Measurements from ENCODE around the gene GIT1.
A peak's percentile ranks its signal among the peaks of the same experiment; 100 is the strongest.

GIT1 gene

GRCh38 chr17:29625037-29625750 lies 35.7 kb upstream of the GIT1 start:
- no peak overlapping the region for H3K4me3 ChIP-seq (ENCODE audit: low read depth, low read length)
- TF ChIP-seq CTCF (IDR thresholded peaks at IDR 0.05; ENCODE audit: insufficient read depth, low read length, missing control alignments): no peak
- DNase-seq (ENCODE audit: low read depth, low spot score): no peak
- POLR2A ChIA-PET: interaction anchor here (0.6 kb wide), 1 partner anchor 119 kb away, joined by 3 read pairs; no protein-coding TSS in a partner anchor
- CTCF ChIA-PET: interaction anchor here (1.0 to 12.9 kb wide), 10 partner anchors 9 to 306 kb away, joined by 3 to 76 read pairs (median 6); no protein-coding TSS in a partner anchor

- ChIA-PET POLR2A (interaction anchor here (0.6 kb wide), 1 partner anchor 119 kb away, joined by 3 read pairs; no protein-coding TSS in a partner anchor), CTCF (interaction anchor here (0.6 to 12.9 kb wide), 7 partner anchors 10 to 307 kb away, joined by 3 to 76 read pairs (median 7); no protein-coding TSS in a partner anchor)
- no peak for TF ChIP-seq CTCF (IDR thresholded peaks at IDR 0.05; ENCODE audit: insufficient read depth, low read length, missing control alignments)
- DNase-seq (ENCODE audit: low read depth, low spot score): no peak
- H3K4me3 ChIP-seq (ENCODE audit: low read depth, low read length): no peak overlapping the region
Observed at GRCh38 chr17:29624586-29624985, 35.1 kb upstream of the GIT1 start.

GRCh38 chr17:29623283-29623647 lies 33.8 kb upstream of the GIT1 start:
- no peak for DNase-seq (ENCODE audit: low read depth, low spot score)
- peak overlapping the region; percentile 79; the same call in 1 of the 2 replicates for H3K4me3 ChIP-seq (ENCODE audit: low read depth, low read length)
- TF ChIP-seq CTCF (IDR thresholded peaks at IDR 0.05; ENCODE audit: insufficient read depth, low read length, missing control alignments): no peak
- ChIA-PET POLR2A (interaction anchor here (1.1 kb wide), 1 partner anchor 202 kb away, joined by 4 read pairs; no protein-coding TSS in a partner anchor), CTCF (interaction anchor here (0.7 to 12.9 kb wide), 5 partner anchors 9 to 156 kb away, joined by 3 to 76 read pairs (median 25); no protein-coding TSS in a partner anchor)

- ChIA-PET POLR2A (interaction anchor here (1.1 kb wide), 1 partner anchor 203 kb away, joined by 4 read pairs; no protein-coding TSS in a partner anchor), CTCF (interaction anchor here (0.7 to 12.9 kb wide), 6 partner anchors 8 to 471 kb away, joined by 3 to 76 read pairs (median 16); no protein-coding TSS in a partner anchor)
- TF ChIP-seq CTCF (IDR thresholded peaks at IDR 0.05; ENCODE audit: insufficient read depth, low read length, missing control alignments): no peak
- no peak for DNase-seq (ENCODE audit: low read depth, low spot score)
- peak within 1 kb of the TSS; percentile 79 for H3K4me3 ChIP-seq (ENCODE audit: low read depth, low read length)
Observed at GRCh38 chr17:29622337-29623282, 33.2 kb upstream of the GIT1 start, which contains the start of gene CORO6. CORO6 (minus strand) TSS chr17:29622912; CDS start chr17:29621421, 1,491 bp downstream.

- peak overlapping the region; percentile 79 for H3K4me3 ChIP-seq (ENCODE audit: low read depth, low read length)
- ChIA-PET CTCF (interaction anchor here (0.7 to 12.9 kb wide), 7 partner anchors 7 to 471 kb away, joined by 3 to 210 read pairs (median 25); no protein-coding TSS in a partner anchor), POLR2A (interaction anchor here (0.6 kb wide), 1 partner anchor 141 kb away, joined by 3 read pairs; no protein-coding TSS in a partner anchor)
- TF ChIP-seq CTCF (IDR thresholded peaks at IDR 0.05; ENCODE audit: insufficient read depth, low read length, missing control alignments): no peak
- DNase-seq (ENCODE audit: low read depth, low spot score): no peak
Observed at GRCh38 chr17:29621751-29622194, 32.3 kb upstream of the GIT1 start.
